ENCODE data around the gene ODAD4. TPM values are rescaled to one million over a fixed set of nuclear protein-coding genes. Genes with fewer than 3 reads are reported as not detected.

The ODAD4 gene
- total RNA-seq, 1 donor from 2014 or later = 0.66 TPM

DNA sequence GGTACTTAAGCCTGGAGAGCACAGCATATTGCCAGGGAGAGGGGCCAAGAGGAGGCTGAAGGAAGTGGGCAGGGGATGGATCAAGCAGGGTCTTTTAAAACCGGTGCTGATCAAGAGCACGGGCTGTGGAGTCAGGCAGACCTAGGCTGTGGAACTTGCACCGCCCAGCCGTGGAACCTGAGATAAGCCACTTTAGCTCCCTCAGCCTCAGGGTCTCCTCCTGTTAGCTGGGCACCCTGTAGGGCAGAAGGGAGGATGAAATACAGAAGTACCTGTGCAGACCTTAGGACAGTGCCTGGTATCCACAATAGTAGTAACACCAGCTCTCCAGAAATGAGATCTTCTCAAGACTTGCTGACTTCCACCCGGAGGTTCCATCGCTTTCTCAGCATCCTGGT is 9.3 kb downstream of the ODAD4 start:
- intact Hi-C loops (cut with micrococcal nuclease) = no loop called here

DNA sequence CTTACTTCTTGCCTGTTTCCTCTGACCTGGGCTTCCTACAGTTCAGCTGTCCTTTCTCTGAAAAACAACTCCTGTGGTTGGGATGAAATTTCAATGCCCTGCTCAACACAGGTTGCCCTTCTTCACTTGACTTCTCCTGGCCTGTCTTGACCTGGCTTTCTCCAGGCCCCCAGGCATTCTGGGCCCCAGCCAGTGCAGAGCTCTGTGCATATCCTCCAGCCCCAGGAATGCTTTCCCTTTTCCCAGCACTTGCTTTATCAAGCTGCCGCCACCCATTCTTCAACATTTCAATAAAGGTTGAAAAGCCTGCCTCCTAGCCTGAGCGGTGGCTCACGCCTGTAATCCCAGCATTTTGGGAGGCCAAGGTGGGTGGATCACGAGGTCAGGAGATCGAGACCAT is 10.8 kb downstream of the ODAD4 start:
- intact Hi-C loops (cut with micrococcal nuclease) = no loop called here

DNA sequence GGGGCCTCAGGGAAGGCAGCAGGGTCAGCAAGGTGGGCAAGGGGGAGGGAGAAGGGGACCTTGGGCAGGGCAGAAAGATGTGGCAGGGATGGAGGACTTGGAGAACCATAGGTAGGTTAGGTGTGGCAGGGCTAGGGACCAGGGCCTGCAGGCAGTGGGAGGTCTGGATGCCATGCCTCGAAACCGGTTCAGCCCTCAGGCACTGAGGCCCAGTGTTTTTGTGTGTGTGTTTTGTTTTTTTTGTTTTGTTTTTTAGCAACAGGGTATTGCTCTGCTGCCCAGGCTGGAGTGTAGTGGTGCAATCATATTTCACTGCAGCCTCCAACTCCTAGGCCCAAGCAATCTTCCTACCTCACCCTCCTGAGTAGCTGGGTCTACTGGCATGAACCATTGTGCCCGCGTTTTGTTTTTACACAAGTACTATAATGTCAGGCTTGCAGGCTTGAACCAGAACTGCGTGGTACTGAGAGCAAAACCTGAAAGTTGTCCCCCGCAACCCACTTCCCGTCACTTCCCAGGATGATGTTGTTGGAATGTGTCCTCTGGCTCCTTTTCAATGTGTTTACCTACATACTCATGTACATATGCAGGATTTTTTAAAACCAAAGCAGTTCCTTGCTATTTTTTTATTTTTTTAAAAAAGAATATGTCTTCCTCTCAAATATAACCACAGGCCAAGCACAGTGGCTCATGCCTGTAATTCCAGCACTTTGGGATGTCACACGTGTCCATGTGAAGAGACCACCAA is 12.4 kb downstream of the ODAD4 start:
- intact Hi-C loops (cut with micrococcal nuclease) = no loop called here

DNA sequence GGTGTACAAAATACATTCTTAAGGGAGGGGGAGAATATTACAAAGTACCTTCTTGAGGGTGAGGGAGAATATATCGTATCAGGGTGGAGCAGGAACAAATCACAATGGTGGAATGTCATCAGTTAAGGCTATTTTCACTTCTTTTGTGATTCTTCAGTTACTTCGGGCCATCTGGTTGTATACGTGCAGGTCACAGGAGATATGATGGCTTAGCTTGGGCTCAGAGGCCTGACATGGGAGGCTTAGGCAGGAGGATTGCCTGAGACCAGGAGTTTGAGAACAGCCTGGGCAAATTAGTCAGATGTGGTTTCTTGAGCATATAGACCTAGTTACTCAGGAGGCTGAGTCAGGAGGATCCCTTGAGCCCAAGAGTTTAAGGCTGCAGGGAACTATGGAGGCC is 13.1 kb downstream of the ODAD4 start:
- intact Hi-C loops (cut with micrococcal nuclease) = no loop called here

DNA sequence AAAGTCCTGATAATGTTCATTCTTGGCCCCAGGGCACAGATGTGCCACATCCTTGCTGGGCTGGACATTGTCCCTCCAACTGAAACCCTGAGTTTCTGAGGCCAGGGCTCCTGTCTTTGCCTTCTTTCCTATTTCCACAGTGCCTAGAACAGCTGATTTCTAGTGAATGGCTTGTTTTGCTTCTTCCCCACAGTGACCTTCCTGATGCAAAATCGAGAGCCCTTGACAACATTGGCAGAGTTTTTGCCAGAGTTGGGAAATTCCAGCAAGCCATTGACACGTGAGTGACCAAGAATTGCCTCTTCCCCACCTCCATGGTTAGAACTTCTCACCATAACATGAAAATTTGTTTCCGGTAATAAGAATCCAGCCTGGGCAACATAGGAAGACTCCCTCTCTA is 14.5 kb downstream of the ODAD4 start:
- intact Hi-C loops (cut with micrococcal nuclease) = no loop called here

DNA sequence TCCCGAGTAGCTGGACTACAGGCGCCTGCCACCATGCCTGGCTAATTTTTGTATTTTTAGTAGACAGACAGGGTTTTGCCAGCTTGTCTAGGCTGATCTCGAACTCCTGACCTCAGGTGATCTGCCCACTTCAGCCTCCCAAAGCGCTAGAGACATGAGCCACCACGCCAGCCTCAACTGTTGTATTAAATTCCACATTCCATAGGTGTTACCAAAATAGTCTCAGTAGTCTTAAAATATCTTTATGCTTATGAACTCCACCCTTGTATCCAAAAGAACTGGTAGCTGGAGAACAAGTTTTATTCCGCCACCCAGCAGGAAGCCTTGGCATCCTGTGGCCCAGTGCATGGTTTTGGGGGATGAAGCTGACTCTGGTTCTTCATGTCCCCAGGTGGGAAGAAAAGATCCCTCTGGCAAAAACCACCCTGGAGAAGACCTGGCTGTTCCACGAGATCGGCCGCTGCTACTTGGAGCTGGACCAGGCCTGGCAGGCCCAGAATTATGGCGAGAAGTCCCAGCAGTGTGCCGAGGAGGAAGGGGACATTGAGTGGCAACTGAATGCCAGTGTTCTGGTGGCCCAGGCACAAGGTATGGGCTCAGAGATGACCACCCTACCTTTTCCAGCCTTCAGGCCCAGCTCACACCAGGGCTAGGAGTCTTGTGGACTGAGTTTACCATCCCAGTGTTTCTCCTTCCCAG is 18.5 kb downstream of the ODAD4 start:
- intact Hi-C loops (cut with micrococcal nuclease) = no loop called here

DNA sequence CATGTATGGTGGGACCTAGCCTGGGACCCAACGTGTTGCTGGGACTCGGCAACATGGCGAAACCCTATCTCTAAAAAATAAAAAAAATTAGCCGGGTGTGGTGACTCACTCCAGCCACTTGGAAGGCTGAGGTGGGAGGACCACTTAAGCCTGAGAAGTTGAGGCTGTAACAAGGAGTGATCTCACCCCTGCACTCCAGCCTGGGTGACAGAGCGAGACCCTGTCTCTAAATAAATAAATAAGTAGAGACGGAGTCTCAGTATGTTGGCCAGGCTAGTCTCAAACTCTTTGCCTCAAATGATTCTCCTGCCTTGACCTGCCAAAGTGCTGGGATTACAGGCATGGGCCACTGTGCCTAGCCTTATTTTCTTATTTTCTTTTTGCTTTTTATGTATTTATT is 26.1 kb downstream of the ODAD4 start:
- intact Hi-C loops (cut with micrococcal nuclease) = no loop called here

DNA sequence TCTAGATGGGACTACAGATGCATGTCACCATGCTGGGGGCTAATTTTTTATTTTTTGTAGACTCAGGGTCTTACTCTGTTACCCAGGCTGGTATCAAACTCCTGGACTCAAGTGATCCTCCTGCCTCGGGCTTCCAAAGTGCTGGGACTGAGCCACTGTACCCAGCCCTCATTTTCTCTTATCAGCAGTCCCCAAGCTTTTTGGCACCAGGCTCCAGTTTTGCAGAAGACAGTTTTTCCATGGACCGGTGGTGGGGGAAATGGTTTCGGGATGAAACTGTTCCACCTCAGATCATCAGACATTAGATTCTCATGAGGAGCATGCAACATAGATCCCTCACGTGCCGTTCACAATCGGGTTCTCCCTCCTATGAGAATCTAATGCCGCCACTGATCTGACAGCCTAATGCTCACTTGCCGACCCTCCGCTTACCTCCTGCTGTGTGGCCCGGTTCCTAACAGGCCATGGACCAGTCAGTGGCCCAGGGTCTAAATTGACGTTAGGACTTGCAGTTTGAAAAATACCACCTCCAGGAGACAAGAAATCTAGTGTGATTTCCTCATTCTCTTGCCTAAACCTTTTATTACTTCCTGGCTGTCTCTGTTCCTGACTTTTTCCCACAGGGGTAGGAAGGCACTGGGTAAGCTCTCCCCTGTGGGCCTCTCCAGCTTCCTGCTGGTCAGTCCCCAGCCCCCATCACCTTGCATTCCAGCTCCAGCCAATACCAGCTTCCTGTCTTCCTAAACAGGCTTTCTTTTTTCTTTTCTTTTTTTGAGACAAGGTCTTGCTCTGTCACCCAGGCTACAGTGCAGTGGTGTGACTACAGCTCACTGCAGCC is 26.8 kb downstream of the ODAD4 start:
- intact Hi-C loops (cut with micrococcal nuclease) = no loop called here

DNA sequence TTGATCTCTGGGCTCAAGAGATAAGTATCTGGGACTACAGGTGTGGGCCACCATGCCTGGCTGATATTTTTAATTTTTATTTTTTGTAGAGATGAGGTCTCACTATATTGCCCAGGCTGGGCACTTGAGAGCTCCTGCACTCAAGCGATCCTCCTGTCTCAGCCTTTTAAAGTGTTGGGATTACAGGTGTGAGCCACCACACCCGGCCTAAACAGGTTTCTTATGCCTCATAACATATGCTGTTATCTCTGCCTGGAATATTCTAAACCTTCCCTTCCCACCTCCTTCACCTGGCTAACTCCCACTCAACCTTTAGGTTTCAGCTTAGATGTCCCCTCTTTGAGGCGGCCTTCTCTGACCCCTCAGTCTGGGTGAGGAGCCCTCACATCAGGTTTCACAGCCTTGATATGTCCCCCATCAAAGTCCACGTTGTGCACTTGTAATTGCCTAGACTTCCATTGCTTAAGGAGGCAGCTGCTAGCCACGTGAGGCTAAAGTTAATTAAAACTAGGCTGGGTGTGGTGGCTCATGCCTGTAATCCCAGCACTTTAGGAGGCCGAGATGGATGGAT is 27.5 kb downstream of the ODAD4 start:
- intact Hi-C loops (cut with micrococcal nuclease) = no loop called here

DNA sequence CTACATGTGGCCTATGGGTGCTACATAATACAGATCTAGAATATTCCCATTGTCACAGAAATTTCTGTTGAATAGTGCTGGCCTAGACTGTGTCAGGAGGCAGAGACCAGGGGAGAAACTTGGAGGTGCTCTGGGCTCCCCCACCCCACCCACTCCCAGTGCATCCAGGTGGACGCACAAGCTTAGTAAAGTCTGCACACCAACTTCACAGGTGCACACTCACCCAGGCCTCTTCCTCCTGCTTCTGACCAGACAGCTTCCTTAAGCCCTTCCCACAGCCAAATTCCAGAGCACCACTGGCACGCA is 28.6 kb downstream of the ODAD4 start:
- intact Hi-C loops (cut with micrococcal nuclease) = no loop called here

DNA sequence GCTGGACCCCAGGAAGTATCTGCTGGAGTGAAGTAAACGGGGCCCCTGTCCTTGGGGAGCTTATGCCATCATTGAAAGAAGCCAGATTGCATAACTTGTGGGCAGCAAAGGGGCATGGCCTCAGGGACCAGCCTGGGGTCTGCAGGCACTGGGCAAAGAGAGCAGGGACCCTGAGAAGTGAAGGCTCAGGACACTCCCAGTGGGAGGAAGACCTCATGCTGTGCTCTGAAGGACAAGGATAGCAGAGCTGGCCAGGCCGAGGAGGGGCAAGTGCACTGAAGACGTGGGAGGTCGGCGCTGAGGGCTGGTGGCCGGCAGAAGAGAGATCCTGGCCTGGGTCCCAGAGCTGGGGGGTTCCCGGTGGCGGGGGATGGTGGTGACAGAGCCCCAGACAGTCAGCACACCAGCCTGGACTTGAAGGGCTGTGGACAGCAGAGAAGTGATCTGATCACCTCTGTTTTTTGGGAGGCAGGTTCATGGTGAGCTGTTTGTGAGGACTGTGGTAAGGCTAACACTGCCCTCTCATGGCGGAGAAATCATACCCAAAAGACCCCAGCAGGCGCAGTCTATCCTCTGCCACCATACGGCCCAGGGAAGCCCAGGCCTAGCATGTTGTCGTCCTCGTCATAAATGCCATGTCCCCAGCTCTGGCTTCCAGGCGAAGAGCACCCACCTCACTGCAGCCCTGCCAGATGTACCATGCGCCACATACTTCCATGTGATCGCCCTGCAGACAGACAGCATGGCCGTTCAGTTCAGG is 29.1 kb downstream of the ODAD4 start:
- intact Hi-C loops (cut with micrococcal nuclease) = loop anchor here (5.0 kb wide), 1 partner anchor 222 kb away; no protein-coding TSS in a partner anchor

DNA sequence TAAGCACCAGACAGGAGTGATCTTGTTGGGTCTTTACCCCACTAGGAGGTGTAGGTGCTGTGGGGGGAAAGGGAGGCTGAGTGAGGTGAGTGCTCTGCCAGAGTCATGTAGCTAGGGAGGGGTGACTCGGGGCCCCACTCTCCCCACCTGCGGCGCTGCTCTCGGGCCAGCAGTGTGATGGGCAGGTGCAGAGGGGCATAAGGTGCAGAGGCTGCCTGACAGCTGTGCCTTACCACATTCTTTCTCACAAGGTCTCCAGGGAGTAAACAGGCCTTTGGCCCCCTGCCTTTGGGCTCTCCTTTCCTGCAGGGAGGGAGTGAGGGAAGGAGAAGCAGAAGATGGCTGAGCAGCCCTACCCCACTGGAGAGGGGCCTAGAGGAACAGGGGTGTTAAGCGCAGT is 31.7 kb downstream of the ODAD4 start:
- intact Hi-C loops (cut with micrococcal nuclease) = loop anchor here (5.0 kb wide), 1 partner anchor 225 kb away; no protein-coding TSS in a partner anchor

DNA sequence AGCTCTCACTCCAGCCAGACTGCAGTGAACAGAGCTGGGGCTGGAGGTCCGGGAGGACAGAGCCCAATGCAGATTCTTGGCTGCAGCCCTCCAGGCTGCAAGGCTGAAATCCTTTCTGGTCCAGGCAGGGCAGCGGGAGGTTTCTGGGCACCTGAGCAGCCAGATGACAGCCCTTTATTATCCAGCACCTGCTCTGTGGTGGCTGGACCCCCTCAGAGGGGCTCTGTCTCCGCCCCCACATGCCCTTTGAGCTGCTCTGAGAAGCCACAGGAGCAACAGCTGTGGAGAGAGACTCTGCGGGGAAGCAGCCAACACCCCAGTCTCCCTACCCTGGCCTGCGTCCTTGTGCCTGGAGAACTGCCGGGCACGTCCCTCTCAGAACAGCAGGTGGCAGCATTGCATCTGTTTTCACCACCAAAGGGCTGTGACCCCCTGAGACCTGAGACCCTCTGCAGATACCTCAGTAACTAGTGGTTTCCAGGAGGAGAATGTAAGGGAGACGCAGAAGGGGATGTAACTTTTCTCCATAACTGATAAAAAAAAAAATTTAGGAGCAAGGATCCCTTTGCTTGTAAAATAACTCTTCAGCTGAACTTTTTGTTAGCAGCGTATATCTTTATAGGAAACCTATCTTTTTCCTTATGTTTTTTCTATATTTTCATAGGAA is 32.5 kb downstream of the ODAD4 start:
- intact Hi-C loops (cut with micrococcal nuclease) = loop anchor here (5.0 kb wide), 1 partner anchor 226 kb away; no protein-coding TSS in a partner anchor

DNA sequence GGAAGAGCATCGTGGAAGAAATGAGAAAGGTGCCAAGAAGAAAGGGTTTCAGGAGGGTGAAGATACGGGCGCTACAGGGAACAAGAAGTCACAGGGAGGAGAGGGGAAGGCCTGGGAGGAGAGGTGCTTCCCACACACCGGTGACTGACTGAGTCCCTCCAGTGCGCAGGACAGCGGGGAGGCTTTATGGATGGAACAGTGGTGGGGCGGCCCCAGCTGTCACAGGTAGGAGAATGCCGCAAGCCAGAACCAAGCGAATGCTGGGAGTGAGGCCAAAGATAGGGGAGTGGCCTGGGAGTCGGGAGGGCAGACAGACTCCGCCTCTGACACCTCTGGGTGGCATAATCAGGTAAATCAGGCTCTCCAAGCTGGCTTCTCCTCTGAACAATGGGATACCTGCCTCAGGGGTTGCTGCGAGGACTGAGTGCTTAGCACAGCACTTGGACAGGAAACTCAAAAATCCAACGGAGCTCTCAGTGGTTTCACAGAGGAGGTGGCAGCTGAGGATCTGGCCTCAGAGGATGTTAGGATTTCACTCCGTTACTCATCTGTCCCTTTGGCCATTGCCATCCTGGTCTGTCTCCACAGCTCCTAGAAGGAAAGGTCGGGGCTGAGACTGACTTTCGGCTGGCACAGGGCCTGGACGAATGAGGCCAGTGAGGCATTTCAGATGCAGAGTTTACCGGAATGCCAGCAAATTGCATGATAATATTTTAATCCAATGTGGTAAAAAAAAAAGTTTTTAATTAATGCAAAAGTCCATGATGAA is 35.5 kb downstream of the ODAD4 start:
- intact Hi-C loops (cut with micrococcal nuclease) = loop anchor here (1.0 to 2.0 kb wide), 5 partner anchors 47 to 189 kb away; partner anchors contain the start of genes DHX58, DNAJC7 and KLHL11

DNA sequence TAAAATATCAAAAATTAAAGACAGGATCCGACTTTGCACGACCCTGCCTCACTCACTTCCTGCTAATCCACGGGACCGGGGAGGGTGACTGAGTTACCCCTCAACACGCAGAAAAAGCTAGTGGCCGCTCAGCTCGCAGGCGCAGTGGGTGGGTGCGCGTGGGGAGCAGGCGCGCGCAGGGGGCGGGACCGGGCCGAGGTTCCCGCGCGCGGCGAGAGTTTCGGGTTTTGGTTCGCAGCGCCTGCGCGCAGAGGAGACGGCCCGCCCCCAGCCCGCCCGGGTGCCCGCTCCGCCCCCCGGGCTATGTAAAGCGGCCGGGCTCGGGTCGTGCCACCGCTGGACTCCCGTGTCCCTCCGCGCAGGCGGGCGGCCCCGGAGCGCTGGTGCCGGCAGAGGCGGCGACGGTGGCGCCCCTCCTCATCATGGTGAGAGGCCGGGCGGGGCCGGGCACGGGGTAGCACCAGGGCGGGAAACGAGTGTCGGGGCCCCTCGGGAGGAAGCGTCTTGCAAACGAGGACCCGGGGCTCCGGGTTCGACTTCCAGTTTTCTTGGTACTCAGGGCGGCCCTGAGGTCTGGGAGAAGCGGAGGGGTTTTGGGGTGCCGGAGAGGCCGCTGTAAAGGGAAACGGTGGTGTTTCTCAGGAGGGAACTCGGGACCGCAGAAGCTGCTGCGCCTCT is 36.2 kb downstream of the ODAD4 start, which contains the start of gene CNP:
TSS of gene CNP (plus strand) at position 333 of the 678 bp plus-strand sequence. CDS start at position 423, 90 bp downstream.
- intact Hi-C loops (cut with micrococcal nuclease) = loop anchor here (1.0 to 2.0 kb wide), 5 partner anchors 47 to 189 kb away; partner anchors contain the start of genes DHX58, DNAJC7 and KLHL11

DNA sequence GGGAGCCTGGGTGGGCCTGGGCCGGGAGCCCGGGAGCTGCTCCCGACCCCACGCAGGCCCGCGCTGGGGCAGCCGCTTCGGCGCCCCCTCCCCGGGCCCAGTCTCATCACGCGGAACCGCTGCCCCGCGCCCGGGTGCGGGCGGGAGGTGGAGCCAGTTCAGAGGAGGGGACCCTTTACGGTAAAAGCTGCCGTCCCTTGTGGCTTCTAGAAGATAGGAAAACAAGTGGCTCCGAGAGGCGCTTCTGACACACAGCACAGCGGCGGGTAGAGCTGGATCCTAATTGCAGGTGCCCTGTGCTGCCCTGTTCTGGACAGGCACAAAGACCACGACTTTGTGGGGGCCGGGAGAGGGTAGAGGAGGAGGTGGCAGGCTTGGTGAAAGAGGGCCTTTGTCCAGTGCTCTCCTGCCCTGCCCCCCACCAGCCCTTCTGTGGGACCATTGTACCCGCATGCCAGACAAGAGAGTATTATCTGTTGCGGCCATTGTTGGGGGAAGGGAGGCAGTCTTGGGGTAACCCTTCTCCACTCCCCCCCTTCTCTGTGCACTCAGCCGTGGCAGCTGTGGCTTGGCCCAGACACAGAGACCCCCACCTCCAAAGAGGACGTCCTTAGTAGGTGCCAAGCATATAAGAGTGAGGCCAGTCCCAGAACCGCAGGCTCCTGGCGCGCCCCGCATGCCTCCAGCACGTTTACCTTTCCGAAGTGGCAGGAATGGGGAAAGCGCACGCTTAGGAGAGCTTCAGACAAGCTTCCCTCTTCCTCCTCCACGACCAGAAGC is 36.9 kb downstream of the ODAD4 start:
- intact Hi-C loops (cut with micrococcal nuclease) = loop anchor here (2.0 kb wide), 2 partner anchors 49 to 145 kb away; partner anchors contain the start of genes DHX58 and DNAJC7

DNA sequence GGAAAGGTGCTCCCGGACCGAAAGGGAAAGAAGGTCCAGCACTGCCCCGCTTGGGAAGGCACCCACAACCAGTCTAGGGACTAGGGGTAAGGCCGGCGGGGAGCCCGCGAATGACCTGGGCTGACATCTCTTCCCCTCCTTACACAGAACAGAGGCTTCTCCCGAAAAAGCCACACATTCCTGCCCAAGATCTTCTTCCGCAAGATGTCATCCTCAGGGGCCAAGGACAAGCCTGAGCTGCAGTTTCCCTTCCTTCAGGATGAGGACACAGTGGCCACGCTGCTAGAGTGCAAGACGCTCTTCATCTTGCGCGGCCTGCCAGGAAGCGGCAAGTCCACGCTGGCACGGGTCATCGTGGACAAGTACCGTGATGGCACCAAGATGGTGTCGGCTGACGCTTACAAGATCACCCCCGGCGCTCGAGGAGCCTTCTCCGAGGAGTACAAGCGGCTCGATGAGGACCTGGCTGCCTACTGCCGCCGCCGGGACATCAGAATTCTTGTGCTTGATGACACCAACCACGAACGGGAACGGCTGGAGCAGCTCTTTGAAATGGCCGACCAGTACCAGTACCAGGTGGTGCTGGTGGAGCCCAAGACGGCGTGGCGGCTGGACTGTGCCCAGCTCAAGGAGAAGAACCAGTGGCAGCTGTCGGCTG is 37.6 kb downstream of the ODAD4 start:
- intact Hi-C loops (cut with micrococcal nuclease) = loop anchor here (2.0 kb wide), 2 partner anchors 49 to 145 kb away; partner anchors contain the start of genes DHX58 and DNAJC7
